Amygdala (tissue), 56 donors: Measurements from ENCODE around the gene NLK.
"Not testable (repeated sequence)": the region's sequence is repeated elsewhere in the genome, so short reads cannot be mapped to it uniquely, and the experiment has no call there.

Experiments
- DNase-seq, 56 donors: peaks; one replicate each; lab custom pipeline; 2025; lab: John Stamatoyannopoulos, UW

Gene NLK

GRCh38 chr17:28071891-28072606, 29.6 kb downstream of the NLK start:
- no peak for DNase-seq

- no peak for DNase-seq
Measured at GRCh38 chr17:28072936-28073533, 30.6 kb downstream of the NLK start.

- DNase-seq: no peak
Measured at GRCh38 chr17:28074010-28074409, 31.5 kb downstream of the NLK start.

- DNase-seq: no peak
Measured at GRCh38 chr17:28076144-28076543, 33.7 kb downstream of the NLK start.

DNA sequence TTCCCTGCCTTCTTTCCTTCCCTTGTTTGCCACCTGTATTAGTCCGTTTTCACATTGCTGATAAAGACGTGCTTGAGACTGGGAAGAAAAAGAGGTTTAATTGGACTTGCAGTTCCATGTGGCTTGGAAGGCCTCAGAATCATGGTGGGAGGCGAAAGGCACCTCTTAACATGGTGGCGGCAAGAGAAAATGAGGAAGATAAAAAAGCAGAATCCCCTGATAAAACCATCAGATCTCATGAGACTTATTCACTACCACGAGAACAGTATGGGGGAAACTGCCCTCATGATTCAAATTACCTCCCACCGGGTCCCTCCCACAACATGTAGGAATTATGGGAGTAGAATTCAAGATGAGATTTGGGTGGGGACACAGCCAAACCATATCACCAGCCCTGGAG, 34.7 kb downstream of the NLK start:
- DNase-seq: not testable (repeated sequence)

GRCh38 chr17:28078341-28079229, 36.1 kb downstream of the NLK start:
- no peak for DNase-seq

DNA sequence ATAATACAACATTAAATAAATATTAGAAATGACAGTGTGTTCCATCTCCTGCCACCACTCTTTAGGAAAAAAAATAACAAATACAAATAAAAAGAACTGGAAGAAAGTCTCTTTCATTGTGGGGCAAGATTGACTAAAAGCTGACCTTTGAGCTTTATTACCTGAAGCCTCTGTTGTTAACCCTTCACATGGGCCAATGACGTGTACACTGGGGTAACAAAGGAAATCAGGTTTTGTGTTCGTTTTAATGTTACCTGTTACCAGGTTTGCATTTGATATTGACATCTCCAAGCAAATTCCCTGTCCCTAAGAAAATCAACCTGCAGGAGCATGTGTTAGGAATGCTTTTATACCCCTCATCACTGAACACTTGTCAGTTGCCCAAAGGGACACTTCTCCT, 39.0 kb downstream of the NLK start:
- no peak for DNase-seq

DNA sequence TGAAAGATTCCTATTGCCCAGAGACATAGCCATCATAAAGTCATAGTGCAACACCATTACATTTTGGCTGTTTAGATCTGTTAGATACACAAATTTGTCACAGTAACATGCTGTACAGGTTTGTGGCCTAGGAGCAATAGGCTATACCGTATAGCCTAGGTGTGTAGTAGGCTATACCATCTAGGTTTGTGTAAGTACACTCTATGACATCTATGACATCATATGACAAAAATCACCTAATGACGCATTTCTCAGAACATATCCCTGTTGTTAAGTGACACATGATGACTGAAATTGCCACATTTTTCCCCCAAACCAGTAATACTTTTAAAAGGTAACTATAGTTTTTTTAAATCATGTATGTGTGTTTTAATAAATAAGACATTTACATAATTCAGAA, 43.3 kb downstream of the NLK start:
- no peak for DNase-seq

GRCh38 chr17:28086519-28086918, 44.0 kb downstream of the NLK start:
- no peak for DNase-seq

DNA sequence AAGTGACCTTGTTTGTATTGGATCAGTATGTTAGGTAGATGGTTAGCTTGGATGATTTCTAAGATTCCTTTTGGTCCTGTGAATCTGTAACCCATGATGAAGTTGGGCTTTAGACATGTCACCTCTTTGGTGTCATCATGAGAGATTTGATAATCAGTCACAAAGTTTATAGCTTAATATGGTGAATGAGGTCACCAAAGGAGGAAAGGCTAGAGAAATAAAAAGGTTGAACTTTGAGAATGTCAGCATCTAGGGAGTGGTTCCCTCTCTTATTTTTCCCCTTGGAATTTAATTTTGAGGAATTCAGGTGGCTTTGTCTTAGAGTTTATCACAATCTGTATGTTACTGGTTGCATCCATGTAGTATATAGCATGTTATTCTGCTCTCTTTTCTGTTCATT, 45.3 kb downstream of the NLK start:
- DNase-seq: no peak

GRCh38 chr17:28090551-28090950, 48.1 kb downstream of the NLK start:
- no peak for DNase-seq

DNA sequence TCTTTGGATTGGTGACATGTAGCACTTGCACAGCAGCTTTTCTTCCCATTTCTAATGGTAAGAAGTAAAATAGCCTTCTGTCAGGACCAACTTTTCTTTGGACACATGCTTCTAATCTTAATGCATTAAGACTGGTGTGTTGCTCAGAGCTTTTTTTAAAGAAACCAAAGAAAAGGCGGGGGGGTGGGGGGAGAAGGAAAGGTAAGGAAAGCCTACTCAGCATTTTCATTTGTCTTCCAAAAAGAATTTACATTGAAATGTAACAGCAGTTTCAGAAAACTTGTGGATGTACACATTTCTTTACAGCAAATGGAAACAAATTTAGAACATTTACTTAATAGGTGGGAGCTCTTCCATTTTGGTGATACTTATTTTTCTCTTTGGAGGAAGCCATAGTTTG, 49.6 kb downstream of the NLK start:
- DNase-seq: no peak

GRCh38 chr17:28093999-28094716, 51.7 kb downstream of the NLK start:
- DNase-seq: no peak

- no peak for DNase-seq
Measured at GRCh38 chr17:28096756-28097155, 54.3 kb downstream of the NLK start.

GRCh38 chr17:28097254-28097653, 54.8 kb downstream of the NLK start:
- no peak for DNase-seq

GRCh38 chr17:28097901-28098300, 55.4 kb downstream of the NLK start:
- no peak for DNase-seq

GRCh38 chr17:28098591-28098990, 56.1 kb downstream of the NLK start:
- DNase-seq: not testable (repeated sequence)

DNA sequence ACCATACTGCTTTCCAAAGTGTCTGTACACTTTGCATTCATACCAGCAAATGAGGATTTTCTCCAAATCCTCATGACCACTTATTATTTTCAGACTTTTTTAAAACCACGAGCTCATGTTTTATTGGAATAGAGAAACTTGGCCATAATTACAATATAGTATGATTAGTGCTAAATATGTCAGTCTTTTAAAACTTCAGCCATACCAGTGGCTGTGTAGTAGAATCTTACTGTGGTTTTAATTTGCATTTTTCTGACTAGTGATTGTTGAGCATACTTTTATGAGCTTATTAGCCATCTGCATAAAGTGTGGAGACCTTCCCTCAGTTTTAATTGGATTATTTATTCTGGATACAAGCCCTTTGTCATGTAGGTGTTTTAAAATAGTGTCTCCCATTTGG, 57.8 kb downstream of the NLK start:
- no peak for DNase-seq

DNA sequence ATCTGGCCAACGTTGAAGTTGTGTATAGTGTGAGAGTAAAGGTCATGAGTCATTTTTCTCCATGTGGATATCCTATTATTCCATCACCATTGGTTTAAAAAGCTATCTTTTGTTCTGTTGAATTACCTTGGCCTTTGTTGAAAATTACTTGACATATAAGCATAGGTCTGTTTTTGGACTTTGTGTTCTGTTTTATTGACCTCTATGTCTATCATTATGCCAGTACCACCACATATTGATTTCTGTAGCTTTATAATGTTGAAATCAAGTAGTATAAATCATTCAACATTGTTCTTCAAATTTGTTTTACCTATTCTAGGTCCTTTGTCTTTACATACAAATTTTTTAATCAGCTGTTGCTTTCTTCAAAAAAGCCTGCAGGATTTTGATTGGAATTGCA, 58.5 kb downstream of the NLK start:
- DNase-seq: no peak

DNA sequence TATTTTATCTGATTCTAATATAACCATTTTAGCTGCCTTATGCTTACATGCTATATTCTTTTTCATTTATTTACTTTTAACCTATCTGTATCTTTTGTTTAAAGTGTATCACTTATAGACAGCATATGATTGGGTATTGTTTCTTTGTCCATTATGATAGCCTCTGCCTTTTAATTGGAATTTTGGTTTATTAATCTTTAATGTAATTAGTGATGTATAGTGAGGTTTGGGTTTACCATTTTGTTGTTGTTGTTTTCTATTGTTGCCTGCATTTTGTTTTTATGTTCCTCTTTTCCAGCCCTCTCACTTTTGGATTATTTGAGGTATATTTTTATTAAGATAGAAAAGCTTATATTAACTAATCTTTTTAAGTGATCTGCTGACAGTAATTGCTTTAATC, 59.4 kb downstream of the NLK start:
- no peak for DNase-seq

DNA sequence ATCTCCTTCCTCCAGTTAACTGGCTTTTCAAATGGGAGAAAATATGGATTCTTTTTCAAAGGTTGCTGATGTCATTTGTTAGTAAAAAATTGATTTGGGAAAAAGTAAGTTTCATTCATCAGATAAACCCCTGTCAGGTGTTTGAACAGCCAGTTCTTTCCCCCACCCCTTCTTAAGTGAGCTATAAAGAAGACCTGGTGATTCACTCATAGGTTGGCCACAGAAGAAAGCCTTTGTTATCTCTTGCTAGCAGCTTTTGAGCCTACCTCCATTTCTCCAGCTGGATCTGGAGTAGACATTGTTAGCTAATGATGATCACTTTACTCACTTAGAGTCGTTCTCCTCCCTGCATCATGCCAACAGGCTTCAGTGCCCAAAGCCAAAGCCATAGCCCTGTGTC, 63.0 kb downstream of the NLK start:
- no peak for DNase-seq
